ENCODE measurements around the gene PCBP1.
"Not testable (repeated sequence)": the region's sequence is repeated elsewhere in the genome, so short reads cannot be mapped to it uniquely, and the experiment has no call there.

PCBP1 gene

DNA sequence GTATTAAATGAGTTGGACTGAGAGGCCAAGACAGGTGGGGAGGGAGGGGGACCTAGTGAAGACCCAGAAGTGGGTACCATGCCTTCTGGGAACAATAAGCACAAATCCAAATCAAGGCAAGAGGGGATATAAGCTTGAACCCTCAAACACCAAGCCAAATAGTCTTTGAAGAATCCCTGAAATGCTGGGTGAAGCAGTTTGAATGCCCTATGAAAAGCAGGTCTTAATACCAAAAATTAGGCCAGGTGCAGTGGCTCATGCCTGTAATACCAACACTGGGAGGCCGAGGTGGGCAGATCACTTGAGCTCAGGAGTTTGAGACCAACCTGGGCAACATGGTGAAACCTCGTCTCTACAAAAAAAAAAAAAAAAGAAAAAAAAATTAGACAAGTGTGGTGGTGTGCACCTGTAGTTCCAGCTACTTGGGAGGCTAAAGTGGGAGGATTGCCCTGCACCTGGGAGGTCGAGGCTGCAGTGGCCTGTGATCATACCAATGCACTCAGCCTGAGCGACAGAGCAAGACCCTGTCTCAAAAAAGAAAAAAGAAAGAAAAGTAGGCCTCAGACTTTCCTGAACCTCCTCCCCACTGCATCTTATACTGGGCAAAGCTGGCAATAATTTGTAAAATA lies 3.5 kb downstream of the PCBP1 start:
- TF ChIP-seq, protein P1, sequence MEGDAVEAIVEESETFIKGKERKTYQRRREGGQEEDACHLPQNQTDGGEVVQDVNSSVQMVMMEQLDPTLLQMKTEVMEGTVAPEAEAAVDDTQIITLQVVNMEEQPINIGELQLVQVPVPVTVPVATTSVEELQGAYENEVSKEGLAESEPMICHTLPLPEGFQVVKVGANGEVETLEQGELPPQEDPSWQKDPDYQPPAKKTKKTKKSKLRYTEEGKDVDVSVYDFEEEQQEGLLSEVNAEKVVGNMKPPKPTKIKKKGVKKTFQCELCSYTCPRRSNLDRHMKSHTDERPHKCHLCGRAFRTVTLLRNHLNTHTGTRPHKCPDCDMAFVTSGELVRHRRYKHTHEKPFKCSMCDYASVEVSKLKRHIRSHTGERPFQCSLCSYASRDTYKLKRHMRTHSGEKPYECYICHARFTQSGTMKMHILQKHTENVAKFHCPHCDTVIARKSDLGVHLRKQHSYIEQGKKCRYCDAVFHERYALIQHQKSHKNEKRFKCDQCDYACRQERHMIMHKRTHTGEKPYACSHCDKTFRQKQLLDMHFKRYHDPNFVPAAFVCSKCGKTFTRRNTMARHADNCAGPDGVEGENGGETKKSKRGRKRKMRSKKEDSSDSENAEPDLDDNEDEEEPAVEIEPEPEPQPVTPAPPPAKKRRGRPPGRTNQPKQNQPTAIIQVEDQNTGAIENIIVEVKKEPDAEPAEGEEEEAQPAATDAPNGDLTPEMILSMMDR (IDR thresholded peaks at IDR 0.05; ENCODE audit: insufficient read depth, low read length): no peak
- TF ChIP-seq SPI1 (IDR thresholded peaks at IDR 0.05; ENCODE audit: borderline replicate concordance, low read depth) (no peak), POLR2AphosphoS5 (IDR thresholded peaks at IDR 0.05; ENCODE audit: low read depth) (no peak), GABPA (IDR thresholded peaks at IDR 0.05; ENCODE audit: low read depth) (no peak)
- TF ChIP-seq, protein P2, sequence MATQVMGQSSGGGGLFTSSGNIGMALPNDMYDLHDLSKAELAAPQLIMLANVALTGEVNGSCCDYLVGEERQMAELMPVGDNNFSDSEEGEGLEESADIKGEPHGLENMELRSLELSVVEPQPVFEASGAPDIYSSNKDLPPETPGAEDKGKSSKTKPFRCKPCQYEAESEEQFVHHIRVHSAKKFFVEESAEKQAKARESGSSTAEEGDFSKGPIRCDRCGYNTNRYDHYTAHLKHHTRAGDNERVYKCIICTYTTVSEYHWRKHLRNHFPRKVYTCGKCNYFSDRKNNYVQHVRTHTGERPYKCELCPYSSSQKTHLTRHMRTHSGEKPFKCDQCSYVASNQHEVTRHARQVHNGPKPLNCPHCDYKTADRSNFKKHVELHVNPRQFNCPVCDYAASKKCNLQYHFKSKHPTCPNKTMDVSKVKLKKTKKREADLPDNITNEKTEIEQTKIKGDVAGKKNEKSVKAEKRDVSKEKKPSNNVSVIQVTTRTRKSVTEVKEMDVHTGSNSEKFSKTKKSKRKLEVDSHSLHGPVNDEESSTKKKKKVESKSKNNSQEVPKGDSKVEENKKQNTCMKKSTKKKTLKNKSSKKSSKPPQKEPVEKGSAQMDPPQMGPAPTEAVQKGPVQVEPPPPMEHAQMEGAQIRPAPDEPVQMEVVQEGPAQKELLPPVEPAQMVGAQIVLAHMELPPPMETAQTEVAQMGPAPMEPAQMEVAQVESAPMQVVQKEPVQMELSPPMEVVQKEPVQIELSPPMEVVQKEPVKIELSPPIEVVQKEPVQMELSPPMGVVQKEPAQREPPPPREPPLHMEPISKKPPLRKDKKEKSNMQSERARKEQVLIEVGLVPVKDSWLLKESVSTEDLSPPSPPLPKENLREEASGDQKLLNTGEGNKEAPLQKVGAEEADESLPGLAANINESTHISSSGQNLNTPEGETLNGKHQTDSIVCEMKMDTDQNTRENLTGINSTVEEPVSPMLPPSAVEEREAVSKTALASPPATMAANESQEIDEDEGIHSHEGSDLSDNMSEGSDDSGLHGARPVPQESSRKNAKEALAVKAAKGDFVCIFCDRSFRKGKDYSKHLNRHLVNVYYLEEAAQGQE (IDR thresholded peaks at IDR 0.05; ENCODE audit: insufficient replicate concordance, low read depth): no peak
- Histone ChIP-seq H3K27me3 (ENCODE audit: insufficient read depth, poor library complexity, severe bottlenecking) (no peaks in the 10 kb centered on the region), H3K27ac (replicated peaks) (peak overlapping the region; percentile 100), H3K4me3 (replicated peaks; ENCODE audit: insufficient read depth, low read length) (no peak overlapping the region)
- DNase-seq (ENCODE audit: low read depth in 1 of 2, low spot score in 1 of 2): no peak

DNA sequence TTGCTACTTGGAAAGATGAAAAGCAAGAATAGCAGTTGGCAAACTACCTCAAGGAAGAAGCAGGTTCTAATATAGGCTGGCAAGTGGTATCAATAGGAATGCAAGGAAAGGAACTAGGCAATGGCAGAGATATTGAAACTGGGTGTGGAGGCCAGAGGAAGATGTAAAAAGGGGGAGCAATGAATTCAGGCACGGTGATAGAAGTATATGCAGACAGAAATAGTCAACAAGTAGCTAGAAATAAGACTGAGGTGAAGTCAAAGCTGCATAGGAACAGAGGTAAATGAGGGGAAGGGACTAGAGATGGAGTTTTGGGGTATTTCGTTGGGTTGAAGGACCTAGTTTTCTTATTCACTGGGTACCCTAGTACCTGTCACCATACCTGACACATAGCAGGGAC lies 4.1 kb downstream of the PCBP1 start:
- Histone ChIP-seq H3K4me3 (replicated peaks; ENCODE audit: insufficient read depth, low read length) (no peak overlapping the region), H3K27ac (replicated peaks) (no peak overlapping the region), H3K27me3 (ENCODE audit: insufficient read depth, poor library complexity, severe bottlenecking) (no peaks in the 10 kb centered on the region)
- TF ChIP-seq SPI1 (IDR thresholded peaks at IDR 0.05; ENCODE audit: borderline replicate concordance, low read depth): no peak
- no peak for TF ChIP-seq GABPA (IDR thresholded peaks at IDR 0.05; ENCODE audit: low read depth)
- TF ChIP-seq POLR2AphosphoS5 (IDR thresholded peaks at IDR 0.05; ENCODE audit: low read depth): no peak
- TF ChIP-seq, protein P1 (IDR thresholded peaks at IDR 0.05; ENCODE audit: insufficient read depth, low read length): no peak
- TF ChIP-seq, protein P2 (IDR thresholded peaks at IDR 0.05; ENCODE audit: insufficient replicate concordance, low read depth): no peak
- no peak for DNase-seq (ENCODE audit: low read depth in 1 of 2, low spot score in 1 of 2)

DNA sequence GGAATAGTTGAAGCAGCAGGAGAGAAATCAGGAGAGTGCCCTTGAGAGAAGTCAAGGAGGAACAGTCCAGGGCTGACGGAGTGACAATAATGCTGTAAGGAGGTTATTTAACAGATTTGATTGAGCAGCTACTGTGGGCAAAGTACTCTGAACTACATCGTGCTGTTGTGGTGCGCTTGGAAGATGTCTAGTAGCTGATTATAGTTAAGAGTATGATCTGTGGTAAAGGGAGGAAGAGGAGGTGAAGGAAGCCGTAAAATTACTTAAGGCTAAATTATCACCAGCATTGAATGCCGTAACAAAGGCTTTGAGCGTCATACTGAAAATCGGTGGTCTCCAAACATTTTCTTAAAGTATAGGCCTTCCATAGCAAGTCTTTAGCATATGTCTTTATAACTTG lies 4.5 kb downstream of the PCBP1 start:
- Histone ChIP-seq H3K27me3 (ENCODE audit: insufficient read depth, poor library complexity, severe bottlenecking) (no peaks in the 10 kb centered on the region), H3K27ac (replicated peaks) (no peak overlapping the region), H3K4me3 (replicated peaks; ENCODE audit: insufficient read depth, low read length) (no peak overlapping the region)
- DNase-seq (ENCODE audit: low read depth in 1 of 2, low spot score in 1 of 2): no peak
- TF ChIP-seq, protein P2 (IDR thresholded peaks at IDR 0.05; ENCODE audit: insufficient replicate concordance, low read depth): no peak
- TF ChIP-seq SPI1 (IDR thresholded peaks at IDR 0.05; ENCODE audit: borderline replicate concordance, low read depth): no peak

DNA sequence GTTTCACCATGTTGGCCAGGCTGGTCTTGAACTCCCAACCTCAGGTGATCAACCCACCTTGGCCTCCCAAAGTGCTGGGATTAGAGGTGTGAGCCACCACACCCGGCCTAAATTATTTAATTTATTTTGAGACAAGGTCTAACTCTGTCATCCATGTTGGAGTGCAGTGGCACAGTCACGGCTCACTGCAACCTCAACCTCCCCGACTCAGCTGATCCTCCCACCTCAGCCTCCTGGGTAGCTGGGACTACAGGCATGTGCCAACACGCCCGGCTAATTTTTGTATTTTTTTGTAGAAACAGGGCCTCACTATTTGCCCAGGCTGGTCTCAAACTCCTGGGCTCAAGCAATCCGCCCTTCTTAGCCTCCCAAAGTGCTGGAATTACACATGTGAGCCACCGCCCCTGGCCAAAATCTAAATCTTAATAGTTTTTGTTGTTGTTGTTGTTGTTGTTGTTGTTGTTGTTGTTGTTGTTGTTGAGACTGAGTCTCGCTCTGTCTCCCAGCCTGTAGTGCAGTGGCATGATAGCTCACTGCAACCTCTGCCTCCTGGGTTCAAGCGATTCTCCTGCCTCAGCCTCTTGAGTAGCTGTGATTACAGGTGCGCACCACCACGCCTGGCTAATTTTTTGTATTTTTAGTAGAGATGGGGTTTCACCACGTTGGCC lies 5.4 kb downstream of the PCBP1 start:
- H3K4me3 ChIP-seq (replicated peaks; ENCODE audit: insufficient read depth, low read length); H3K27ac ChIP-seq (replicated peaks); DNase-seq (ENCODE audit: low read depth in 1 of 2, low spot score in 1 of 2); H3K27me3 ChIP-seq (ENCODE audit: insufficient read depth, poor library complexity, severe bottlenecking): not testable (repeated sequence)
